NCI-H146 treated with DMSO at 0.1 percent for 48 hours (cell line): ENCODE results near the gene TCF4.

Source experiments
- DNase-seq: peaks from one replicate; lab custom pipeline; 2025; ENCODE audit not compliant: unreplicated experiment; lab: John Stamatoyannopoulos, UW

Gene TCF4

GRCh38 chr18:55302167-55302833, 285.7 kb downstream of the TCF4 start:
- DNase-seq, result no peak

GRCh38 chr18:55301824-55302166, 286.2 kb downstream of the TCF4 start:
- DNase-seq, result no peak

- DNase-seq, result no peak
Measured at GRCh38 chr18:55300936-55301531, 287.0 kb downstream of the TCF4 start.

- no peak for DNase-seq
Measured at GRCh38 chr18:55300421-55300935, 287.5 kb downstream of the TCF4 start.

DNA sequence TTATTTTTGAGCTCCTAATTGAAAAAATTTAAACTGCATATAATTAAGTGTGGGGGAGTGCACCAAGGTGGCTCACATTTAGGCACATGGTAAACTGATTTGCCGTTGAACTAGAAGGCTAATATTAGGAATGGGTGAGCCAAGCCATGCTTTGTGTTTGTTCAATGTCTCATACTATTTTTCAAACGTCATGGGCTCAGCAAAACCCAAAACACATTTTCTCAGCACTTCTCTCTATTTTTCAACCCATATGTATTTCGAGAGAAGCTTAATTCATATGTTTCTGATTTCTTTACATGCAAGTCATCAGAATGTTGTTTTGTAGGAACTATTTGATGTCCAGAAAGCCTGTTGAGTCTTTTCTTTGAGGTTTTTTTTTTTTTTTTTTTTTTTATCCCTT, 291.2 kb downstream of the TCF4 start:
- DNase-seq, result no peak

GRCh38 chr18:55296115-55296514, 291.9 kb downstream of the TCF4 start:
- no peak for DNase-seq

DNA sequence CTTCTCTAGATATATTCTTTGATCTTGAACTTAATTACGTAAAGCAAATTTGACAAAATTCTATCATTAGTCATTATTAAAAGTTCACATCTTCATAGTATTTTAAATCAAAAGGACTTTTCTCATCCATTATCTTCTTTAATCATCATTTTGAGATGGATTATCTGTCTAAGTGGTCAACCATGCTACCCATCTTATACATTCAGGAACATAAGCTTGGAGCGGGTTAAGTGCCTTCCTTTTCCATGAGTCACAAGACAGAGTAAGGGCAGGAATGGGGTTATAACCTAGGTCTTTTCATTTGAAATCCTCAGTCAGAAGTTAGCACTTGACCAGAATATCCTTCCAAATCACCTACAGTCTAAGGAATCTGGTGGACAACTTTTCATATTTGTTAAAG, 297.1 kb downstream of the TCF4 start:
- DNase-seq, result no peak

DNA sequence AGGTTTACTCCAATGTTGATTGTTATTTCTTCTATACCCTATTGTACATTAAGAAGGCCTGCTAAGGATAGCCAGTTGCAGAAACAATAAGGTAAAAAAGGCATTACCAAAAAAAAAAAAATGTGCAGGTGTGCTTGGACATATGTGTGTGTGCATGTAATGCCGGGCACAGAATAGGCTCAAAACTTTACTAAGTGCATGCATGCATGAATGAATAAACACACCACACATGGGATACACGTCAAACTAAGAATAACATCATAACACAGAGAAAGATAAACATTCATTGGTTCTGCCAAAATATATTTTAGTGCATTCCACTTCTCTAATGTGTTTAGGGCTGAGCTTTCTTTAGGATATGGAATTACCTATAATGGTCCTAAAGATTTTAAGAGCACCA, 298.2 kb downstream of the TCF4 start:
- no peak for DNase-seq

DNA sequence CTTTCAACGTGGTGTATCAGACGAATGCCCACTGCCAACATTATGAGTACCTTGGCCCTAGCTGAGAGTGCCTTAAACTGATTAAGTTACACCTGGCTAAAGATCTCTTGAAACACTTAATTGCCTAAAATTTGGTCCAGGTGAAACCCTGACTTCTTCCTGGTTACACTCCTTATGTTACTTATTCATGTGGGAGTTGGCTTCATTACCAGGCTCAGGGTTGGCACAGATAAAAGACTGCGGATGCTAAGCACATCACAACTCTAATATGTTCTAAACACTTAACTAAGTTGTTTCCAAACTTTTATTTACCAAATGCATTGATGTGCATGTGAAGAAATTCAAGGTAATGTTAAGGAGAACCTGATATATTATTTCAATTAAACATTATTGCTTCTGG, 298.9 kb downstream of the TCF4 start:
- DNase-seq, result no peak

DNA sequence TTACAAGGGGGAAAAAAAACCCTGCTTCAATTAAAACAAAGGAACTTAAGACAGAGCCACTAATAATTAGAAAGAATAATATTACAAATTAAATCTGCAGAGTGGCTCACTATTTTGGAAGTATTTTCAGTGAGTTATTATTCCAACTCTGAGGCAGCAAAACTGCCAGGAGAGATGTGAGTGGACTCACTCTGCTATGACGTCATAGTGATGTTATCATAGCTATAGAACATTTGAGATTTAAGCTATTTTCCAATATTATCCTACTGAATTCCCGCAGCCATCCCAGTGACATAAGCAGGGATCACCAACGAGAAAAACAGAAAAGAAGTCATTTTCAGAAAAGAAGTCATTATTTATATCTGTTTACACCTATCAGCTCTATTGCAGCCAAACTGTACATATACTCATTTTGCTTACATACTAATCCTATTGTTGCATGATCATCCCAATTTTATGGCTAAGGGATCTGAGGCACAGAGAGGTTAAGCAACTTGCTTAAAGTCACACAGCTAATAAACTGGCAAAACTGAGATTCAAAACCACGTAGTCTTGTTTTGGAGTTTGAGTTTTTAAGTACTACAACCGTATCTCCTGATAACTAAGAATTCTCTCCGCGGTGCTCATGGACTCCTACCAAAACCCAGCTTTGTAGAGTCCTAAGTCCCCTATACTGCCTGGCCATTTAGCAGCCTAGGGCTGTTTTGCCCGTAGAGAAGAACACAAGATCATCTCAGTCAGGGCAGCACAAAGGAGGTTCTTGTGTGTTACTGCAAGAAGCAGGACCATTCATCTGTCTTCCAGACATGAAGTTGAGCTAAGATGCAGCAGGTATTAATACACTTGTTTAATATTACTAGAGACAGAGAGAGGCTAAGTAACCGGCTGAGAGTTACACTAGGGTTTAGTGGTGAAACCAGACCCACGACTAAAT, 299.8 kb downstream of the TCF4 start:
- DNase-seq, result no peak

DNA sequence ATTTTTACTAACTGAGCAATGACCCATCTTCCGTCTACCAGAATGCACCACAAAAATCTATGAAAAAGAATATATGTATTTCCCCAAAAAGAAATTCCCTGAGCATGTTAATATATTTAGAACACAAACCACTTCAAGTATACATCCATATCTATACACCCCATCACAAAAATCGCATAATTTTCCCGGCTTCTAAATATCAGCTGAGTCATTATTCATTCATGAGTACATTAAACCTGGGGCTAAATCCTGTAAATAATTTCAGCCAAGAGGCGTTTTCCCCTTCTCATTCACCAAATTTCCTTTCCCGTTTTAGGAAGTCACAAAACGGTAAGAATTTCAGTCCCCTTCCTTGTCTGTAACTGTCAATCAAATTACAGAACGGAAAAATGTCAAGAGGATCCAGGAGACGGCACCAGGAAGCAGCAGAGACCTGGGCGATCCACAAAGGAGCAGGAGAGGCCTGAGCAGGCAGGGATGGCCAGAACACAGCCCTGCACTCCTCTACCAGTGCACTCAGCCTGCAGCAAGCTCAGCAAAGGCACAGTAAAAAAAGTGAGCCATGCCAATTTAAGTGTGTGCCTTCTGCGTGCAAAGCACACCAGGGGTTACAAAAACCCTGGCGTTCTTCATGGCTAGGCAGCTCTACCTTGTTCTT, 300.7 kb downstream of the TCF4 start:
- no peak for DNase-seq

DNA sequence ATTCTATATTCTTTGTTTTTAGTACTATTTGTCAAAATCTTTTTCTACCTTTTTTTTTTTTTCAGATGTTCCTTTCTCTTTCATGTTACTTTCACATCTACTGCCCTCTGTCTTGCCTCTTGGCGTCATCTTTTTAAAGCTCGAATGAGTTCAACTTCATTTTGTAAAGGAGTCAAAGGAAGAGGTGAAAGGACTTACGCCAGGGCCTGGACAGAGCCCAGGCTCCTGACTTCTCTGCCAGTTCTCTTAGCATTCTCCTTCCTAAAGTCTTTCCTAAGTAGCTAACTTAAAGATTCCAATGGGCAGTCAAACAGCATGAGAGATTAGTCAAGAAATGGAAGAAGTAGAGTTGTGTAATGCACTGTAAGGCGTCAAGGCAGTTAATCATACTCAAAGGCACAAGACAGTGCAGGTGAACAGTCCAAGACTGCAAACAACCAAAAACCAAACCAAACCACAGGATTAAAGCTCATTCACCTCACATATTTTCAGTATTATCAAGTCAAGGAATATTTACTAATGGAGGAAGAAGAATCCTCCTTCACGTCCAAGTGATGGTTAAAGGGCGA, 301.7 kb downstream of the TCF4 start:
- no peak for DNase-seq

- DNase-seq, result no peak
Measured at GRCh38 chr18:55284614-55285013, 303.4 kb downstream of the TCF4 start.

- DNase-seq, result no peak
Measured at GRCh38 chr18:55283309-55283708, 304.7 kb downstream of the TCF4 start.

GRCh38 chr18:55280503-55280902, 307.5 kb downstream of the TCF4 start:
- DNase-seq, result no peak

- DNase-seq, result no peak
Measured at GRCh38 chr18:55275039-55275901, 312.7 kb downstream of the TCF4 start.

- DNase-seq, result no peak
Measured at GRCh38 chr18:55272510-55273243, 315.3 kb downstream of the TCF4 start.

DNA sequence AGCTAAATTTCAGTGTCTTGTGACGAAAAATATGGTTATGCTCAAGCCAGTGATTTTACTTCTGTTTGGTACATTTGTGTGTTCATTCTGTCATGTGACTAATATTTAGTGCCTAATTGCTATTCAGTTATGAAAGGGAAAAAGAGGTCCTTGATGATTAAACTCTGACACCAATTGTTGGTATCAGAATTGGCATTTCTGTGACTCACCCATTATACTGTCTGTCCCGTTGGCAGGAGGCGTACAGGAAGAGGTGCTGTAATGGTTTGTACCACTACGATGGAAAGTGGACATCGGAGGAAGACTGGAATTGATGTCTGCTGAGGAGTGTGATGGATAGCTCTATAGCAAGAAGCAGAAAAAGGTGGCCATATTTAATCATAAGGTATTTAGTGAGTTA, 318.4 kb downstream of the TCF4 start:
- no peak for DNase-seq

DNA sequence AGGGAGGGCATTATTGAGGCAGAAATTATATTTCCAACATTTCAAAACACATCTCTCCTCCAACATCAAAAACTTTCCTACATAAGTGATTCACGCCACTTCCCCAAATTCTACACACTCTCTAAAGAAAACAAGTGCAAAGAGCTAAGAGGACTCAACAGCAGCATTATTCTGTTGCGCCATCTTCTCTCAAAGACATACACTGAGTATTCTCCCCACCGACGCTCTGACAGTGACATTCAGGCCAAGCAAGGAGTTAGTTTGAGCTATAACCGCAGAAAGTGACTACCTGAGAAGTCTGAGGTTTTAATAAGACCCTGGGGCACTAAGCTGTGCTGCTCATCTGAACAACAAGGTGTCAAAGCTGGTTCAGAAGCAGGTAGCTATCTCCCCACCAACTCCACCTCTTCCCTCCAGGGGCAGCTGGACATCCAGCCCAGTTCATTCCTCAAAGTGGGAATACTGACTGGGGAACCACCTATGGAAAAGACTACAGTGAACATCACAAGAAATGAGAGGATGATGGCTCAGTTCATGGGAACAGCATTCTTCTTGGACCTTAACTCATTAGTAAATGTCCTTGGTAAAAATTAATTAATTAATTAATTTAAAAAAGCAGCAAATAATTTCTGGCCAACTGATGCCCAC, 319.2 kb downstream of the TCF4 start:
- no peak for DNase-seq
